HG02840 (cell line): ENCODE results near the gene STXBP3.

Experiments
- ATAC-seq: cut with Tn5 transposase; IDR thresholded peaks from one replicate; pipeline ENCODE4 v1.9.1; 2021; ENCODE audit warnings: mild to moderate bottlenecking, moderate library complexity, moderate number of reproducible peaks; ENCODE audit not compliant: unreplicated experiment, low FRiP score

STXBP3 gene

GRCh38 chr1:108792420-108792819 is 45.9 kb downstream of the STXBP3 start:
- no peak for ATAC-seq

GRCh38 chr1:108799001-108799400 is 52.5 kb downstream of the STXBP3 start:
- ATAC-seq, result no peak

- no peak for ATAC-seq
These were observed 54.6 kb downstream of the STXBP3 start for GRCh38 chr1:108801101-108801500.

GRCh38 chr1:108803548-108803947 is 57.1 kb downstream of the STXBP3 start:
- ATAC-seq, result no peak

DNA sequence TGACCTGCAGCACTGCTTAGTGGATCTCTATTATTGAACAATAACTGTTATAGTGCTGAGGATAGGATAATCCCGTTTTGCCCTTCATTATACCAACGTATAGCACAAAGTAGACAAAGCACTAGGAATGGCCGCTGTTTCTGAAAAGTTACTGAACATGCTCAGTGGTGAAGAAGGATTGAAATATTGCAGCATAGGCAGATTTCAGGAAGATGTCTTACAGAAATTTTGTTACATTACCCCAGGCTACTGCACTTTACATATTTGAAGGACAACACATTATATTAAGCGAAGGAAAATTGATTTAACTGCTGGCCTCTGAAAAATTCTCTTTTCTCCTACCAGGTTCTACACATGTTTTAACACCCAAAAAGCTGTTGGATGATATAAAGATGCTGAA is 62.0 kb downstream of the STXBP3 start:
- no peak for ATAC-seq

DNA sequence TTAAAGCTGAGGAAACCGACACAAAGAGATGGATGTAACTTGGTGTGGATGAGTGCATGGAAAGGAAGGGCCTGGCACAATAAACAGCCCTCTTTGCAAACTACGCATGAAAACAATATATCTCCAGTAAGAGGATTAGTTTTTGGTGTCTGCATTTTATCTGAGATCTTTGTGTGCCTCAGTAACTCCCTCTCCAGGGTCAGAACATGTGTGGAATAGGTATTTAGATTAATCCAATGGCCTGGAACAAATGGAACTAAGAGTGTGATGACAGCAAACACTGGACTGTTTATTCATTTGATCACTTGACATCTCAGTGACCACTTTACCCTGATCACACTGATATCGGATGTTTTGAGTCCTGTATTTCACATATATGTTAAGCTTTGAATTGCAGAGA is 65.1 kb downstream of the STXBP3 start:
- ATAC-seq, result no peak

DNA sequence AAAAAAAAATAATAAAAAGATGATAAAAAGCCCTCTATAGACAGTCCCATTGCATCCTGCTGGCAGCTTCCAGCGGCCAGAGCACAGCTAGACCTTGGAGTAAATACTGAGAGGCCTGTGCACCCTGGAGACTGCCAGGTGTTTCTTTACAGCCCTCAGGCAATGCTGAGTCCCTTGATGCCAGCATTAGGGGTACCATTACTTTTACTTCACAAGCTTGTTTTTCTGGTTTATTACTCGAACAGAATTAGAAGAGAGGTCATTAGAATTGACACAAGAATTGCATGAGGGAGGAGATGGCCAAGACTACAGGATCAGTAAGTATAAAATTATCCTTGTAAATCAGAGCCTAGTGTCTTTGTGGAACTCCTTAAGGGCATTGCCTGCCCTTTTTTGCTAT is 66.9 kb downstream of the STXBP3 start:
- no peak for ATAC-seq

DNA sequence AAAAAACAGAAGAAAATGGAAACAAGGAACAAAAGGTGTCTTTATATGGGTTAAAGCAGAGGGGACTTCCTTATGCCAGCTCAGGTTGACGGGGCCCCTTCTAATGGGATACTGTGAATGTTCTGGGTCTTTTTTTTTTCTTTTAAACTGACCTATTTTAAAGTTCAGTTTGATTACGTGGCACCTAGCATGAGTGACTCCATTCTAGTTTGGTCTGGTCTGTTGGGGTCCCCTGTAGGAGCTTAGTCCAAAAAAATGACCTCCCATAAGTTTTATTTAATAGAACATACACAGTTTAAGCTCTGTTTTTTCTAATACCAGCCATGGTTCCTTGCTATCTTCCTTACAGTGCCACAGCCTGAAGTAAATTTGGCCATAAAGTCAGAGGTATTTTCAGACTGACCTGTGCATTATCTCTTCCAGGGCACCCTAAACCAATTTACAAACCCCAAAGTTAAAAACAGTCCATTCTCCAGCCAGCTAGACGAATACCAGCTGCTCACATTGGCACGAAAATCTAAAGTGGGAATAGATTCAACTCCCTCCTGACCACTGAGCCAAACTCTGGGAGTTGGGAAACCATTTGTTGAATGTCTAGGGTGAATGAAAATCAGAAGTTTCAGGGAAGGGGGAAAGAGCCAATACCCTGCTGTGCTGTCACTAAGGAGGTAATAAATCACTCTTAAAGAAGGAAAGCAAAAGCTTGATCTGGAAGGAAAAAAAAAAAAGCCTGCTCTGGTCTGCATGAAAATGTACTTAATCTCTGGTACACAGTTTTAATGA is 68.1 kb downstream of the STXBP3 start:
- no peak for ATAC-seq

DNA sequence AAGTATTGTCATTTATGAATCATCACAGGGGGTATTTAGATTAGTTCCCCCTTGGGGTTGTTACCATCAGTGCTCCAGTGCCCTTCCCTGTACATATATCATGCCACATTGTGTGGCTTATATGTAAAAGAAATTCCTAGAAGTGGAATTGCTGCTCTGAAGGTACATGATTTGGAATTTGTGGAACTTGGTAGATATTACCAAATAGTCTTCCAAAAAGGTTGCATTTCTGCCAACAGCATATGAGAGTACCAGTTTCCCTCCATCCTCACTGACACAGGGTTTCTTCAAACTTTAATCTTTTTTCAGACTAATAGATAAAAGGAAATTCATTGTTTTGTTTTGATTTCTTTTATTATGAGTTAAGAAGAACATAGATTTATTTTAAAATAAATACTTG is 69.1 kb downstream of the STXBP3 start:
- no peak for ATAC-seq

- ATAC-seq, result no peak
These were observed 69.8 kb downstream of the STXBP3 start for GRCh38 chr1:108816049-108816893.

DNA sequence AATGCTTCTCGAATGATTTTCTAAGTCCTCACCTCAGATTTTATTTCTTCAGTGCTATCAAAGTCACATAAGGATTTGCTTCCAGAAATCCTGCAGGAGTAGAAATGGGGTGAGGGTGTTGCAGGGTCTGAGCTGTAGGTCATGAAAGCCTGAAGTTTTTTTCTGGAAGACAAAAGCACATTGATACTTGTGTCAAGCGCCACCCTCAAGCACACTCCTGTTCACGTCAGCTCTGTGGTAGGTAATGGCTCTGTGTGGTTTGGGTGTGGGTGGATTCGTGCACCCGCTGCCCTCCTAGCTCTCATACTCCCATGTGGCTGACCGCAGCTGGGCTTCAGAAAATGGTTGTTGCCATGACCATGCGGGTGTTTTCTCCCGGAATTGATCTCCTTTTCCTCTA is 70.5 kb downstream of the STXBP3 start:
- ATAC-seq, result no peak

GRCh38 chr1:108817811-108818210 is 71.3 kb downstream of the STXBP3 start:
- no peak for ATAC-seq

DNA sequence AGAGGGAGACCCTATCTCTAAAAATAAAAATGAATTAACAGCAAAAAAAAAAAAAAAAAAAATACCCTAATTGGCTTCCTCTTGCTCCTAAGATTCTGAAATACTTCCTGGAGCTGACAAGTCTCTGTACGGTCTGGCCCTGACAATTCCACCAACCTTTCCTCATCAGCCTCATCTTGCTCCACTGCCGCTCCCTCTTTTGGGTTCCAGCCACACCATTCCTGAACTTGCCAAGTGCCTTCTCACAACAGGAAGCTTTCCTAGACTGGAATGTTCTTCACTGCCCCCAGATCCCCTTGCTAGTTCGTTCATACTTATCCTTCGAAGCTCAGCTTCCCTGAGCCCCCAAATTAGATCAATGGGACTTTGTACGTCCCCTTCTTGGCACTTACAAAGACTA is 73.4 kb downstream of the STXBP3 start:
- no peak for ATAC-seq

- ATAC-seq, result no peak
These were observed 77.2 kb downstream of the STXBP3 start for GRCh38 chr1:108823632-108824031.

DNA sequence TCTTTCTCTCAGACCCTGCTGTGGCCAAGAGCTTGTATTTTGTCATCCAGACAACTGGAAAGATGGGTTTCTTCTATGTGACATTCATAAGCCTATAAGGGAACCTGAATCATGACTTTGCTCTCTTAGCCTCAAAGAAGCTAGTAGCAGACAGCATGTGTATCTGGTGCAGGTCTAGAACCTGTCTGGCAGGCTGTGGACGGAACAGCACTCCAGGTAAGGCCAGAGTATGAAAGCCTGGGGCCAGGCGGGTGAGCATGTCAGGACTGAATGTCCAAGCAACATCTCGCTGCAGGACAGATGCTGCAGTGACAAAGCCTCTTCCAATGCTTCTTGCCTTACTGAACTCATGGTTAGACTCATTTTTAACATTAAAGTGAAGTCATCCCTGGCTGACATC is 77.6 kb downstream of the STXBP3 start:
- no peak for ATAC-seq

GRCh38 chr1:108826081-108826635 is 79.7 kb downstream of the STXBP3 start:
- ATAC-seq, result no peak

DNA sequence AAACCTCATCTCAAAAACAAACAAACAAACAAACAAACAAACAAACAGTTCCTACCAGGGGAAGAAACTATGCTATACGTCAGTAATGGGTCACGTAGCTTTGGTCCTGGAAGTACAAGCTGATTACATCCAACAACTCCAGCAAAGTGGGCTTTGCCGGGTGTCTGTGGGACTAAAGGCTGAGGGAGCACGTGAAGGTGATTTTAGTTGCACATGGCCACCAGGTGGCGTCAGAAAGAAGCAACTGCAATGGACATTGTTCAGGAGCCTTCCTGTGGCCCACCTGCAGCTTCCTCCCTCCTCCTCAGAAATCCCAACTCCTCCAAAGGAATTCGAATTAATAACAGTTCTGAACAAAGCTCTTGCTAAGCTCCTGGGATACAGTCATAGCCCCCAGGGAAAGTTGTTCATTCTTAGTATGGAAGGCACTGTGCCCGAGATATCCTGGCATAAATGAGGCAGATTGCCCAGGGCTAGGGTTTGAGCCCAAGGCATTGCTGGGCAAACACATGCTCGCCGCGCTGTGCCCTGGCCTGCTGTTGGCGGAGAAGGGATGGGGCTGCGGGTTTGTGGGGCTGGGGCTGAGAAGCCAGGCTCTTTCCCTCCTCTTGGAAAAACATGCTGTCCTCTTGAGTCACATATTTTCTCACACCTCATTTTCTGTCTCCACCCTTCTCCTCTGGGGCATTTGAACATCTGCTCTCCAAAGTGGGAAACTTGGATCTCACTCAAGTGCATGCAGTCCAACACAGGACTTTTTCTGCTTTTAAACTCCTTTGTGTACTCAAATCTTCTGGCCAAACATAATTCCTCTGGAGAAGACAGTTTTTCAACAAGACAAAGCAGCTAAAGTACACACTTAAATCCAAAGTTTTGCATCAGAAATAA is 81.8 kb downstream of the STXBP3 start:
- ATAC-seq, result no peak

DNA sequence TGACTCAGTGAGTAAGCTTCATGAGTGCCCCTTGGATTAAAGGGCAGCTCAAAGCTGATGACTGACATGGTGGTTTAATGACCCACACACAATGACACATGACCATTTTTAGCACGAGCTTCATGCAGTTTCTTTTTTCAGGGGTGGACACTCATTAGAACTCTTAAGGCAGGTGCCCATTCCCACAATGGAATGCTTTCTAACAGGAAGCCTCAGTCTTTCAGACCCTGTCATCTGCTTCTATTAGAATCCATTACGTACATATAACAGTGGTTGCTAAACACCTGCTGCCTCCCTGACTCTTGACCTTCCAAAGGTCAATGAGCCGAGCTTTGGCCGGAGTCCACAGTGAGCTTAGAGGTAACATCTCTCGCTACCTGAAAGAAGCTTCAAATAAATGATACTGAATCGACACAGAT is 83.0 kb downstream of the STXBP3 start:
- ATAC-seq, result no peak

DNA sequence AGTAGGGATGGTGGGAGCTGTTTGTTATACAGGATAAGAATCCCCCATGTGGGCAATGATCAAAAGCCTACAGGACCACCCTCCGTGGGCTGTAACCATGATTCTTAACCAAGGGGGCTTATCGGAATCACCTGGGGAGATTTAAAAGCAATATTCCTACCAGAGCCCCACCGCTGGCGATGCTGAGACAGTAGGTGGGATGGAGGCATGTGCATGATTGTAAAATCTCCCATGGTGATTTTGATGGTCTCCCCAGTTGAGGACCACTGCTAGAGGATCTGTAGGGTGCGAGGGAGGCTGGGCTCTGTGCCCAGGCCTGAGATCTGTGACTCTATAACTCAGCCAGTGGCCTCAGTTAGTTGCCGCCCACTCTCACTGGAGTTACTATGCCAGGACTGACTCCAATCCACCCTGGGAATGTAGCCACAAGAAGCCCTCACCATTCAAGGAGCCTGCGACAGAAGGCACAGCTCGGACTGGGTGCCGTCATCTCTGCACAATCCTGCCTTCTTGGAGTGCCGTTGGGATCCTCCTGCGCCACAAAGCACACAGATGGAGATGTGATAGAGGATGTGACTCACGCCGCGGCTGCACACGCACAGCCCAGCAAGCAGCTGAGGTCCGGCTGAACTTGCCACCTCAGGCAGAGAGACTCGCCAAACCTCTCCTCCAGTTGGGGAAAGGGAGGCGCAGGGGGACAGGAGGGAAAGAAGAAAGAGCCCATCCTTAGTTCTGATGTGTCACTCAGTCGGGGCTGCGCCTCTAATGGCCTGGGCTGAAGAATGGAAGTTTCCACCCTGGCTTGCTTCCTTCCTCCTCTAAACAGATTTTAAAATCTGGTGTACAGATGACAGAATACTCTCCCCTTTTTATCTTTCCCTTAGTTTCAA is 83.9 kb downstream of the STXBP3 start:
- no peak for ATAC-seq

DNA sequence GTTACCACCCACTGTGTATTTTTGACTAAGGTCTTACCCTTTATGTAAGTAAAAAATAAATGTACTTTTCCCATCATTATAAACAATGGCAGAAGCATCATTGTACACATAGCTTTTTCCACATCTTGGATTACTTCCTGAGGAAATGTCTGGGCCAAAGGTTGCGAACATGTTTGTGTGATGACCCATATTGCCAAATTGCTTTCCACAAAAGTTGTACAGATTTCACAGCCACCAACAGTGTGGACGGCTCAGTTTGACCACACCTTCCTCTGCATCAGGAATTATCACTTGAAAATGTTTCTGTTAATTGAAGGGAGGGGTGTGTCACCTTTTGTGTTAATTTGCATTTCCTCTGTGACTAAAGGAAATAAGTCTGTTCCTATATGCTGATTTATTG is 84.8 kb downstream of the STXBP3 start:
- ATAC-seq, result no peak
